Measurements from ENCODE around the gene CCR5AS.
"Not testable (repeated sequence)": the region's sequence is repeated elsewhere in the genome, so short reads cannot be mapped to it uniquely, and the experiment has no call there.

The CCR5AS gene

DNA sequence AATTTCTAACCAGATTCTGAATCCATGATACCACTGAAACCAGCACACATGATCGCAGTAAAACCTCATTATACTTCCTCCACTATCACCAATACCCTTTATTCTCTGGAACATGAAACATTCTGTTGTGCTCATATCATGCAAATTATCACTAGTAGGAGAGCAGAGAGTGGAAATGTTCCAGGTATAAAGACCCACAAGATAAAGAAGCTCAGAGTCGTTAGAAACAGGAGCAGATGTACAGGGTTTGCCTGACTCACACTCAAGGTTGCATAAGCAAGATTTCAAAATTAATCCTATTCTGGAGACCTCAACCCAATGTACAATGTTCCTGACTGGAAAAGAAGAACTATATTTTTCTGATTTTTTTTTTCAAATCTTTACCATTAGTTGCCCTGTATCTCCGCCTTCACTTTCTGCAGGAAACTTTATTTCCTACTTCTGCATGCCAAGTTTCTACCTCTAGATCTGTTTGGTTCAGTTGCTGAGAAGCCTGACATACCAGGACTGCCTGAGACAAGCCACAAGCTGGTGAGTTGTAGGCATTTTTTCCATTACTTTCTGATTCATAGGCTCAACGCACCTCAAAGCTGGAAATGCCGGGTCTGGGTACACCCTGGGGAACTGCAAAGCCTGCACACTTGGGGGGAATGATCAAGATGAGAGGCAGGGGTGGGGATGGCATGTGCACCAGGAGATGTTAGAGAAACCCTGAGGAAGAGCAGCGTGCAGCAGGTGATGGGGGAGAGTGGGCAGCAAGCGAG is 53.0 kb downstream of the CCR5AS start, which contains the start of gene CCR2:
Gene CCR2 (plus strand): TSS at position 465 of the 764 bp plus-strand sequence. CDS start 3,417 bp downstream, outside the sequence.
- DNase-seq, result no peak

DNA sequence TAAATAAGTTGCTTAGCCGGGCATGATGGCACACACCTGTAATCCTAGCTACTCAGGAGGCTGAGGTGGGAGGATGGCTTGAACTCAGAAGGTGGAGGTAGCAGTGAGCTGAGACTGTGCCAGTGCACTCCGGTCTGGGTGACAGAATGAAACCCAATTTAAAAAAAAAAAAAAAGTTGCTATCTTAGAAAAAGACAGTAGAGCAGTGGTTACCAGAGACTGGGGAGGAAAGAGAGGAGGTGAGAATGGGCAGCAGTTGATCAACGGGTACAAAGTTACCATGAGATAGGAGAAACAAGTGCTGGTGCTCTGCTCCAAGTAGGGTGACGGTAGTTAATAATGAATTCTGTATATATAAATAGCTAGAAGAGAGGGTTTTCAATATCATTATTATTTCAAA is 53.8 kb downstream of the CCR5AS start:
- DNase-seq, result no peak

GRCh38 chr3:46351646-46352045 is 55.2 kb downstream of the CCR5AS start:
- no peak for DNase-seq

DNA sequence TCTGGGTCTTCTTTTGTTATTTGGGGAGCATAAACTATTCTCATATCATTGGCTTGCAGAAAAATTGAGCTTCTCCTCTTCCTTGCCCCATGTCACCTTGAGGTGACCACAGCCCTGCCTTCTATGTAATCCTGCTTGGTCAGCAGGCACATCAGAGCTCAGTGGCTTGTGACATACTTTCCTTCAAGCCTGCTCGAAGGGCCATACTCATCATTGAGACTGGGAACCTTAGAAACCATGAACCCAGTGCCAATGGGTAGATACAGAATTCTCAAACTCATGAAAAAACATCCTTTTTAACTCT is 56.7 kb downstream of the CCR5AS start:
- DNase-seq, result no peak

GRCh38 chr3:46349484-46350261 is 57.2 kb downstream of the CCR5AS start:
- no peak for DNase-seq

- no peak for DNase-seq
These were observed 57.9 kb downstream of the CCR5AS start for GRCh38 chr3:46348823-46349482.

DNA sequence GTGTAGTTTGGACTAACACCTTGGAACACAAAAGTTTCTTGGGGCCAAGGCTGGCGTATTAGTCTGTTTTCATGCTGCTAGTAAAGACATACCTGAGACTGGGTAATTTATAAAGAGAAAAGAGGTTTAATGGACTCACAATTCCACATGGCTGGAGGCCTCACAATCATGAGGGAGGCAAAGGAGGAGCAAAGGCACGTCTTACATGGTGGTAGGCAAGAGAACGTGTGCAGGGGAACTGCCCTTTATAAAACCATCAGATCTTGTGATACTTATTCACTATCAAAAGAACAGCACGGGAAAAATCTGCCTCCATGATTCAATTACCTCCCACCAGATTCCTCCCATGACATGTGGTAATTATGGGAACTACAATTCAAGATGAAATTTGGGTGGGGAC is 62.4 kb downstream of the CCR5AS start:
- no peak for DNase-seq

- DNase-seq, result no peak
These were observed 68.0 kb downstream of the CCR5AS start for GRCh38 chr3:46338840-46339239.

DNA sequence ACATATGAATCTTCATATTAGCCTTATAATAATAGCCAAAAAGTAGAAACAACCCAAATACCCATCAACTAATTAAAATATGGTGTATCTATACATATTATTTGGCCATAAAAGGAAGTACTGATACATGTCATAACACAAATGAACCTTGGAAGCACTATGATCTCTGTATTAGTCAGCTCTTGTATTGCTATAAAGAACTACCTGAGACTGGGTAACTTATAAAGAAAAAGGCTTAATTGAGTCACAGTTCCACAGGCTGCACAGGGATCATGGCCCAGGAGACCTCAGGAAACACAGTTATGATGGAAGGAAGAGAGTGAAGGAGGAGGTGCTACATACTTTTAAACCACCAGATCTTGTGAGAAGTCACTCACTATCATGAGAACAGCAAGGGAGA is 69.0 kb downstream of the CCR5AS start:
- DNase-seq, result no peak

DNA sequence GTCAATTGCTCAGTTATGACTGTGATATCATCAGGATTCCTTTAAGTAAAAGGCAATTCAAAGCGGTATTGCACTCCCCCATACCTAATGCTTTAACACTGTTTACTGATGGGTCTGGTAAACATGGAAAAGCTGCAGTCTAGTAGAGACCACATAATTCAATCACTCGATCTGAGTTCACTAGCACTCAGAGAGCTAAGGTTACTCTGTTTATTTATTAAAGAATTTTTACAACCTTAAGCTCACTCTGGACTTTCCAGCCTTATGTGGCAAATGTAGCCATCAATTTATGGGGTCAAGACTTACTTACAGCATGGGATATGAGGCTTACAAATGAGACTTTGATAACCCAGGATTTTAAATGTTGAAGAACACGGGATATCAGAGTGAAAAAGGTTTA is 71.3 kb downstream of the CCR5AS start:
- DNase-seq, result no peak

GRCh38 chr3:46334741-46335478 is 72.0 kb downstream of the CCR5AS start:
- no peak for DNase-seq

DNA sequence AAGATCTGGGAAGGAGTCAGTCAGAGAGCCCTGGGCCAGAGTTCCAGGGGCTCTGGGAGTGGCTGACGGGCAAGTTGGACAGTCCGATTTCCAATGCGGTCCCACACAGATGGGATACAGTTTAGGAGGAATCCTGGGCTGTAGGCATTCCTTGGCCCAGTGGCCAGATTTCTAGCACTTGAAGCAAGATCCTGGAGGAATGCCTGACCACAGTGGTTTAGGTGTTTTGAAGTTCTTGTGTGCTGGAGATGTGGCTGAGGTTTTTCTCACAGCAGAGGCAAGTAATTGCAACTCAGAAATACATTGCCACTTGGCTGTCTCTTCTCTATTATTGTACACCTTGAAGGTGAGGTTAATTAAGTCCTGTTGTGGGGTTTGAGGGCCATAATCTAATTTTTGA is 76.2 kb downstream of the CCR5AS start:
- DNase-seq, result not testable (repeated sequence)

GRCh38 chr3:46325645-46326300 is 81.1 kb downstream of the CCR5AS start:
- no peak for DNase-seq

- no peak for DNase-seq
These were observed 82.8 kb downstream of the CCR5AS start for GRCh38 chr3:46324036-46324435.

DNA sequence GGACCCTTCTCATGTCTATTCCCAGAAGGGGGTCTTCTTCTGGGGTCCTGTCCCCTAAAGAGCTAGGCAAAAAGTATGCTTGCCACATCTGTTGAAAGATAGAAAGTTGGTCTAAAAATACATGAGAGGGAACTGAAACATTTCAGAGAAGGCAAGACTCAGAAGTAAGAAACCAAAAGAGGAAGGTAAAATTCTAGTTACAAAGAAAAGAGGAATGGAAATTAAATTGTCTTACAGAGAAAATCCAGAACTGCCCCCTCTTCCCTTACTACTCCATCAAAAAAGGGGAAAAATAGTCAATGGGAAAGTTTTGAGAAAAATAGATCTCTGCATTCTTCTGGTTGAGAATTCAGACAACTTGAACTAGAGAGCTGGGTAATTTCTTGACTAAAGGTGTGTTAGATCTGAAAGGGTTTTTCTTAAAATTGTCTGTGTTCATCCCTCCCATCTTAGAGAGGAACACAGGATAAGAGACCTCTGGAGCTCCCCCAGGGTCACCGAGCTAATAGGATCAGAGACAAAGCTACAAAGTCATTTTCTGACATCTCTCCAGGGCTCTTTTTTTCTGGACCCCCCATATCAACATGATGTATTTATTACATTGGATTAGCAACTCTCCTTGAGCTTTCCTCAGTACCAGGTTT is 85.3 kb downstream of the CCR5AS start:
- DNase-seq, result no peak

DNA sequence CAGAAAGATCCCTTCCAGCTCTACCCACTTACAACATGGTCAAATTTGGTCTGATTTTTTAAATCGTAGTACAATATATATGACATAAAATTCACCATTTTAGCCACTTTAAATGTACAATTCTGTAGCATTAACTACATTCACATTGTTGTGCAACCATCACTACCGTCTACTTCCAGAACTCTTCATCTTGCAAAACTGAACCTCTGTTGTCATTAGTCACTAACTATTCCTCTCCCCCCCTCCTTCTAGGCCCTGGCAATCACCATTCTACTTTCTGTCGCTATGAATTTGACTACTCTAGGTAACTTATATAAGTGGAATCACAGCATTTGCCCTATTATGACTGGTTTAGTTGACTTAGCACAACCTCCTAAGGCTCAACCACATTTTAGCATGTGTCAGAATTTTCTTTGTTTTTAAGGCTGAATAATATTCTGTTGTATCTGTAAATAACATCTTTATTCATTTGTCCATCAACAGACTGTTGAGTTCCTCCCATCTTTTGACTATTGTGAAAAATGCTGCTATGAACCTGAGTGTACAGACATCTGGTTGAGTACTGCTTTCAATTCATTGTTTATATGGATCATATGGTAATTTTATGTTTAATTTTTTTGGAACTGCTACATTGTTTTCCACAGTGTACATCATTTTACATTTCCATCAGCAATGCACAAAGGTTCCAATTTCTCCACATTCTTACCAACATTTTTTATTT is 88.5 kb downstream of the CCR5AS start:
- DNase-seq, result no peak

- DNase-seq, result no peak
These were observed 90.7 kb downstream of the CCR5AS start for GRCh38 chr3:46316206-46316605.

DNA sequence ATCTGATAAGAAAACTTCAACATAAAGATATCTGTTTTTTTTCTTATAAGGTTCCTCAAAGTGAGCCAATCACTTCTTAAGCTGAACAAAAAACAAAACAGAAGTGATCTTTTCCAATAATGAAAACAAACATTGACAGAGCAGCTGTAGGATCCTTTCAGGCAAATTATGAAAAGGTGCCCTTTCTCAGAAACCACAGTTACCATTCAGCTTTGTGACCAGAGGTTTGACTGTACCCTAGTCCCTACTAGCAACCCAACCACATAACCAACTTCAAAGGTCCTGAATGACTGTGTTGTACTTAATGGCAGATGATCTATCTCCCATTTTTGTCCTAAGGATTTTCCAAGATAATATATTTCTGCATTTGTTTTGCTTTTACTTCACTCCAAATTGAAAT is 92.3 kb downstream of the CCR5AS start:
- no peak for DNase-seq

Measured in hippocampal formation (tissue), 2 donors.